Skeletal muscle tissue (tissue), 4 donors: ENCODE data around the gene TRIO. TPM values are rescaled to one million over a fixed set of nuclear protein-coding genes. Genes with fewer than 3 reads are reported as not detected.

Experiments used
- H3K27ac ChIP-seq: one replicate; pipeline ENCODE4 v1.7.0; 2013; ENCODE audit warnings: mild to moderate bottlenecking, low read depth, low read length, inconsistent platforms
- H3K27me3 ChIP-seq, 3 donors: one replicate each; pipeline ENCODE4 v1.7.0; 2013; ENCODE audit warnings: low read length in 3 of 3; ENCODE audit not compliant: control insufficient read depth in 3 of 3, insufficient read depth in 3 of 3
- H3K36me3 ChIP-seq, 3 donors: one replicate each; pipeline ENCODE4 v1.7.0; 2013; ENCODE audit warnings: low read length in 3 of 3; ENCODE audit not compliant: control insufficient read depth in 3 of 3, insufficient read depth in 3 of 3
- H3K4me1 ChIP-seq, 3 donors: one replicate each; pipeline ENCODE4 v1.7.0; 2013; ENCODE audit warnings: low read length in 3 of 3, mild to moderate bottlenecking in 3 of 3; ENCODE audit not compliant: control insufficient read depth in 3 of 3, insufficient read depth in 3 of 3
- H3K4me3 ChIP-seq, 3 donors: one replicate each; pipeline ENCODE4 v1.7.0; 2013; ENCODE audit warnings: low read length in 3 of 3
- H3K9ac ChIP-seq, 3 donors: one replicate each; pipeline ENCODE4 v1.7.0; 2013; ENCODE audit warnings: low read length in 3 of 3, mild to moderate bottlenecking in 3 of 3, moderate library complexity in 2 of 3, low read depth in 1 of 3
- H3K9me3 ChIP-seq, 3 donors: one replicate each; pipeline ENCODE4 v1.7.0; 2013; ENCODE audit warnings: low read length in 3 of 3; ENCODE audit not compliant: control insufficient read depth in 3 of 3
- total RNA-seq: library from RNA; depleted of rRNA; stranded (reverse); fragments of >200 nt; gene quantifications from one replicate; pipeline ENCODE4 v1.2.3, GENCODE V29; 2014
- donor health status: Osteomylitis.

TRIO gene
- total RNA-seq, 1 donor from 2014 or later = 200 TPM

GRCh38 chr5:14109041-14109747 lies 33.9 kb upstream of the TRIO start:
- no peak overlapping the region for H3K27ac ChIP-seq
- no peak overlapping the region for H3K9ac ChIP-seq

DNA sequence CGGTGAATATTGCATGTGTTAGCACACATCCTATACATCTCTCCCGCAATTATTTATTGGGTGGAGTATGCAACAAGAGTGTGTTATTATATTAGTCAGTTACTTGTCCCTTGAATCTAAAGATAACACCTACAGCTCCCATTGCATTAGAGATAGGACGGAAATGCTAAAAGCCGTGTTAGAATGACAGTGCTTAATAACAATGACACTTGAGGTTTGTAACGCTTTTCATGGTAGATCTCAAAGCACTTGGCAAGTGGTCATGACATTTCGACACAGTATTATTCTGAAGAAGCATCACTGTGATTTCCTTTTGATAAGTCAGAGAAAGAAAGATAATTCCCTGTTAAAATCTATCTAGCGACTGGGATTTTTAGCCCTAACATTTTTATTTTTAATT lies 33.4 kb upstream of the TRIO start:
- Histone ChIP-seq H3K9ac (no peak overlapping the region), H3K36me3 (no peaks in the 10 kb centered on the region), H3K27me3 (no peaks in the 10 kb centered on the region), H3K4me1 (peaks cover 0 to 4% (median 2%) of the 10 kb centered on the region in 3 donors), H3K9me3 (no peaks in the 10 kb centered on the region), H3K4me3 (no peak overlapping the region), H3K27ac (no peak overlapping the region)

More at GRCh38 chr5:14109041-14109747, 33.9 kb upstream of the TRIO start:
- no peaks in the 10 kb centered on the region for H3K36me3 ChIP-seq
- no peaks in the 10 kb centered on the region for H3K9me3 ChIP-seq
- H3K4me1 ChIP-seq = peaks cover 0 to 4% (median 2%) of the 10 kb centered on the region in 3 donors
- H3K4me3 ChIP-seq = no peak overlapping the region
- no peaks in the 10 kb centered on the region for H3K27me3 ChIP-seq

GRCh38 chr5:14110196-14110595 lies 32.9 kb upstream of the TRIO start:
- Histone ChIP-seq H3K36me3 (no peaks in the 10 kb centered on the region), H3K9me3 (no peaks in the 10 kb centered on the region), H3K9ac (no peak overlapping the region), H3K27me3 (no peaks in the 10 kb centered on the region), H3K4me3 (no peak overlapping the region), H3K27ac (no peak overlapping the region), H3K4me1 (peaks cover 0 to 4% (median 2%) of the 10 kb centered on the region in 3 donors)

GRCh38 chr5:14110680-14111079 lies 32.5 kb upstream of the TRIO start:
- Histone ChIP-seq H3K4me3 (no peak overlapping the region), H3K4me1 (peaks cover 0 to 4% (median 2%) of the 10 kb centered on the region in 3 donors), H3K9ac (no peak overlapping the region)

GRCh38 chr5:14112998-14113652 lies 30.0 kb upstream of the TRIO start:
- Histone ChIP-seq H3K27me3 (no peaks in the 10 kb centered on the region), H3K4me1 (peaks cover 0 to 2% (median 2%) of the 10 kb centered on the region in 3 donors), H3K9ac (no peak overlapping the region), H3K27ac (no peak overlapping the region), H3K4me3 (no peak overlapping the region), H3K9me3 (no peaks in the 10 kb centered on the region), H3K36me3 (no peaks in the 10 kb centered on the region)

More at GRCh38 chr5:14110680-14111079, 32.5 kb upstream of the TRIO start:
- Histone ChIP-seq H3K27me3 (no peaks in the 10 kb centered on the region), H3K27ac (no peak overlapping the region), H3K9me3 (no peaks in the 10 kb centered on the region), H3K36me3 (no peaks in the 10 kb centered on the region)

DNA sequence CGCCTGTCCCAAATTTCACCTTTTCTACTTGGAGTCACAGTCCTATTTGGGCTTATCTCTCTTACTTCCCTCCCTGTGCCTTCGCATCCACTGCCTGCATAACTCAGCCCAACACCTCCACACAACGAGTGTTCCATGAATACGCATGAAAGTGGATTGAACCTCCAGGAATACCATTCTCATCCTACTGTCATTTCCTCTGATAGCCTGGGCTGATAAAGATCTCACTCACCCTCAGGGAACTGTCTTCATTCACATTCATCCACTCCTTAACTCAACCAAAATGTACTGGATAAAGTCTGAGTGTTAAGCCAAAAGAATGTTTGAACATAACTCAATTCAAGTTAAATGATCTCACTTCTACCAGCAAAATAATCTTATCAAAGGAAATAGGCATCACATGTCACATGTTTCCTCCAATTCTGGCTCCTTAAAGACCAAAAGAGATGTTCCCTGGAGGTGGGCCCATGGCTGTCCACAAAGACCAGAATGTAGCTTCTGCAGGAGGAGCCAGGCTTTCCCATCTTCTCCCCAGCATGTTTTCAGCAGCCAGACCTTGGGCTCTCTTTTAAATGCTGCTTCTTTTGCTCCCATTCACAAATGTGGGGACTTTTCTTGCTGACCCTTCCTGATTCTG lies 28.4 kb upstream of the TRIO start:
- no peak overlapping the region for H3K27ac ChIP-seq
- no peaks in the 10 kb centered on the region for H3K27me3 ChIP-seq
- peaks cover 0 to 3% (median 0%) of the 10 kb centered on the region in 3 donors for H3K4me1 ChIP-seq
- no peaks in the 10 kb centered on the region for H3K9me3 ChIP-seq
- no peaks in the 10 kb centered on the region for H3K36me3 ChIP-seq
- H3K9ac ChIP-seq = no peak overlapping the region
- no peak overlapping the region for H3K4me3 ChIP-seq

DNA sequence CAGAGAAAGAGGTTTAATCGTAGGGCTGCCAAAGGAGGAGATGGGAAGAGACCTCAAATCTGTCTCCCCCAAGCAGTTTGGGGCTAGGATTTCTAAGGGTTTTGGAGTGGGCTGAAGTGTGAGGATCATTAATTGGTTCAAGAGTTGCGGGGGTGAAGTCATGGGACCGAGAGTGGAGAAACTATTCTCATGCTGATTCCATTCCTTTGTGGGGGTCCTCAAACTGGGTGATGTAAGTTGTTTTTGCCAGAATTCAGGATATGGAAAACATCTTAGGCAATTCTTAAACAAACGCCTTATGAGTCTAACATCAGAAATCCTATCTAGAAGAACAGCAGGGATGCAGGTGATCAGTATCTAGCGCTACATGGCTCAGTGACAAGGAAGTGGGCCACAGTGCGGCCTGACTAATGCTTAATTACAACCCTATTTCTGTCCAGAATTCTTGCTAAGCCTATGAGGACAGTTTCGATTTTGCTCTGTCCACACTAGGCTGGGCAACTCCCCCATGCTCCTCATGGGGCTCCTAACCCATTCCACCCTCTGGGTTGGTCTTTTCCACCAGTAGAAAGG lies 27.7 kb upstream of the TRIO start:
- Histone ChIP-seq H3K27me3 (no peaks in the 10 kb centered on the region), H3K27ac (no peak overlapping the region), H3K9ac (no peak overlapping the region), H3K4me1 (peaks cover 0 to 3% (median 0%) of the 10 kb centered on the region in 3 donors), H3K9me3 (no peaks in the 10 kb centered on the region), H3K36me3 (no peaks in the 10 kb centered on the region), H3K4me3 (no peak overlapping the region)

DNA sequence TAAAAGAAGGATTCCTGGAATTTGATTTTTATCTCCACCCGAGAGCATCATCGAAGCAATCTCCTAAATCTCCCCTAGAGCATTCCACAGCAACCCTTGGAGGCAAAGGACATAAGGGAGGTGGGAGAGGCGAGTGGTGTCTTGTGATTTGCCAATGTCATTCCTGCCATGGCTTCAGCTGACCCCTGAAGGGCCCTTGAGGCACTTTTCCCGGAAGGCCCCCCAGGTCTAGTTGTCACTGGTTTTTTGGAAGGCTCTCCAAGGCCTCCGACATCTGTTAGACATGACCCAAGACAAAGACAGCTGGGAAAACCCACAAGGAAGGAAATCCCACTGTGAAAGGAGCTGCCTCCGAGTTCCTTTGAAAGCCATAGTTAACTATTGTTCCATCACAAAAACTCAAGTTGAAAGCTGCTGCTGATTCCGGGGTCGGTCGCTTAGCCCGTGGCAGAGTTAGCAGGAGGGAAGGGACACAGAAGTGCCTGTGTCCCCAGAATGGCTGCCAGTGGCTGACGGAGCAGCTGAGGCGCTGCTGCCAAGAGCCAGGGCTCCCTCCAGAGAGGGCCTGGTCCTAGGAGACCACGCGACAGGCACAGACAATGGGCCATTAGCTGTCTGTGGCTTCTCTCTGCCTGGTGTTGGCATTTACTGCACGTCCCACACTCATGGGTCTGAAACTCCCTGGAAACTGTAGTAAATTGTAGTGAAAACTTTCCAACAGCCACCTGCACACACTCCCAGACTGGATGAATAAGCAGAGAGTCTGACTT lies 24.4 kb upstream of the TRIO start:
- H3K27me3 ChIP-seq = no peaks in the 10 kb centered on the region
- H3K4me3 ChIP-seq = no peak overlapping the region
- H3K27ac ChIP-seq = no peak overlapping the region
- H3K36me3 ChIP-seq = no peaks in the 10 kb centered on the region
- no peak overlapping the region for H3K9ac ChIP-seq
- H3K4me1 ChIP-seq = peaks cover 0 to 3% (median 0%) of the 10 kb centered on the region in 3 donors
- H3K9me3 ChIP-seq = no peaks in the 10 kb centered on the region

- Histone ChIP-seq H3K9ac (no peak overlapping the region), H3K27ac (no peak overlapping the region), H3K4me1 (peaks cover 0 to 3% (median 0%) of the 10 kb centered on the region in 3 donors), H3K9me3 (no peaks in the 10 kb centered on the region), H3K4me3 (no peak overlapping the region), H3K27me3 (no peaks in the 10 kb centered on the region), H3K36me3 (no peaks in the 10 kb centered on the region)
These were observed 23.0 kb upstream of the TRIO start for GRCh38 chr5:14120176-14120575.
